Fibroblast of upper back skin (primary cell): ENCODE data around the gene UBN1.

ENCODE experiments used
- DNase-seq: peaks from one replicate; pipeline ENCODE4 v3.0.0-alpha.2; 2013

UBN1 gene

GRCh38 chr16:4846901-4847773, at the start of gene UBN1, which contains the start of gene GLYR1:
UBN1 (plus strand) TSS chr16:4847481; CDS start chr16:4852918, 5,437 bp downstream.
GLYR1 (minus strand) TSS chr16:4847288; CDS start chr16:4847265, 23 bp downstream.
- peak; percentile 96 for DNase-seq

- DNase-seq = no peak
These were observed 49.5 kb upstream of the UBN1 start for GRCh38 chr16:4797805-4798252.

GRCh38 chr16:4798456-4798855, 48.8 kb upstream of the UBN1 start:
- no peak for DNase-seq

- DNase-seq = no peak
These were observed 48.0 kb upstream of the UBN1 start for GRCh38 chr16:4799171-4799855.

- DNase-seq = no peak
These were observed 46.8 kb upstream of the UBN1 start for GRCh38 chr16:4800290-4801041.

GRCh38 chr16:4801051-4801961, 46.0 kb upstream of the UBN1 start:
- DNase-seq = no peak

GRCh38 chr16:4801962-4802658, 45.2 kb upstream of the UBN1 start, which contains the start of gene ROGDI:
ROGDI (minus strand) TSS chr16:4802633; CDS start chr16:4802571, 62 bp downstream.
- DNase-seq = peak; percentile 11

GRCh38 chr16:4802659-4803287, 44.5 kb upstream of the UBN1 start:
- DNase-seq = peak; percentile 92

- peak; percentile 31 for DNase-seq
These were observed 43.9 kb upstream of the UBN1 start for GRCh38 chr16:4803401-4803844.

GRCh38 chr16:4803898-4804762, 43.2 kb upstream of the UBN1 start:
- no peak for DNase-seq

GRCh38 chr16:4805231-4805630, 42.0 kb upstream of the UBN1 start:
- DNase-seq = no peak

GRCh38 chr16:4806280-4806679, 41.0 kb upstream of the UBN1 start:
- no peak for DNase-seq

- DNase-seq = no peak
These were observed 36.0 kb upstream of the UBN1 start for GRCh38 chr16:4811242-4811641.

- no peak for DNase-seq
These were observed 35.5 kb upstream of the UBN1 start for GRCh38 chr16:4811773-4812172.

- no peak for DNase-seq
These were observed 33.9 kb upstream of the UBN1 start for GRCh38 chr16:4813251-4814003.

GRCh38 chr16:4814046-4814445, 33.2 kb upstream of the UBN1 start:
- no peak for DNase-seq

GRCh38 chr16:4814542-4815173, 32.6 kb upstream of the UBN1 start:
- no peak for DNase-seq

GRCh38 chr16:4820652-4821051, 26.6 kb upstream of the UBN1 start:
- no peak for DNase-seq
